ENCODE measurements around the gene INPP5E.

- TF ChIP-seq CTCF (IDR thresholded peaks at IDR 0.05) = no peak
- no peak for TF ChIP-seq POLR2A (IDR thresholded peaks at IDR 0.05)
Measured at GRCh38 chr9:136486823-136487620, 47.4 kb upstream of the INPP5E start.

All from heart left ventricle (tissue), 13 donors.